Thyroid gland (tissue), 4 donors: Measurements from ENCODE around the gene RASA3. TPM values are rescaled to one million over a fixed set of nuclear protein-coding genes. Genes with fewer than 3 reads are reported as not detected.

Experiments used
- DNase-seq, 2 donors: peaks; one replicate each; pipeline ENCODE4 v3.0.0-alpha.2; 2019
- H3K27ac ChIP-seq, 3 donors: fragments of 200-600 bp; sonication (generic); 1 replicate in 2 of 3; 2 replicates in 1 of 3; pipeline ENCODE4 v1.5.1; 2016 to 2019; ENCODE audit warnings: mild to moderate bottlenecking in 1 of 3, moderate library complexity in 1 of 3
- H3K27me3 ChIP-seq: fragments of 200-600 bp; sonication (generic); one replicate; pipeline ENCODE4 v1.5.1; 2019
- H3K36me3 ChIP-seq, 2 donors: fragments of 200-600 bp; sonication (generic); one replicate each; pipeline ENCODE4 v1.5.1; 2016 to 2019
- H3K4me1 ChIP-seq, 2 donors: fragments of 200-600 bp; sonication (generic); one replicate each; pipeline ENCODE4 v1.5.1; 2017 to 2019
- H3K4me3 ChIP-seq, 3 donors: fragments of 200-600 bp; sonication (generic); replicated peaks in 1 of 3; 1 replicate in 2 of 3; 2 replicates in 1 of 3; pipeline ENCODE4 v1.5.1; 2016; ENCODE audit warnings: mild to moderate bottlenecking in 1 of 3
- H3K9me3 ChIP-seq: fragments of 200-600 bp; sonication (generic); one replicate; pipeline ENCODE4 v1.5.1; 2017
- CTCF ChIP-seq, 6 experiments: fragments of 200-600 bp in 3 of 6; fragments of 450-650 bp in 3 of 6; sonication (generic) in 3 of 6; IDR thresholded peaks; one replicate each; pipeline ENCODE4 v1.5.1; 2016 to 2019; ENCODE audit warnings: antibody characterized with exemption in 6 of 6, mild to moderate bottlenecking in 2 of 6, inconsistent platforms in 1 of 6, moderate library complexity in 1 of 6
- POLR2A ChIP-seq, 2 donors: fragments of 450-650 bp; IDR thresholded peaks; one replicate each; pipeline ENCODE4 v1.6.1; 2017; ENCODE audit warnings: antibody characterized with exemption in 2 of 2, mild to moderate bottlenecking in 2 of 2, moderate library complexity in 1 of 2
- WGBS, 2 donors: methylation state at CpG; one replicate each; pipeline ENCODE4 v1.1.5; 2017; 5-methylcytosine and 5-hydroxymethylcytosine counted together
- intact Hi-C: fragments of 100-400 bp; cut with DNase I; formaldehyde crosslinking; loops from one replicate; pipeline ENCODE4 v1.15.1; 2023
- total RNA-seq, 4 donors: library from RNA; depleted of rRNA; stranded (reverse); fragments of >200 nt; gene quantifications; one replicate each; pipeline ENCODE4 v1.2.3, GENCODE V29; 2016

RASA3 gene
- total RNA-seq, 4 donors from 2014 or later: 22.3 to 32.3 (median 25.5) TPM

GRCh38 chr13:114140906-114141250 is 8.5 kb upstream of the RASA3 start:
- peaks cover 0 to 8% of the 10 kb centered on the region in 2 donors for H3K4me1 ChIP-seq
- no peaks in the 10 kb centered on the region for H3K27me3 ChIP-seq
- H3K4me3 ChIP-seq: no peak overlapping the region
- 36 to 42% methylated on average over 10 of the region's 10 CpGs for WGBS, 2 donors
- H3K9me3 ChIP-seq: no peaks in the 10 kb centered on the region
- DNase-seq: no peak
- no peaks in the 10 kb centered on the region for H3K36me3 ChIP-seq
- intact Hi-C loops: no loop called here
- TF ChIP-seq CTCF (IDR thresholded peaks at IDR 0.05) (no peak), POLR2A (IDR thresholded peaks at IDR 0.05) (no peak)
- H3K27ac ChIP-seq: no peak overlapping the region

DNA sequence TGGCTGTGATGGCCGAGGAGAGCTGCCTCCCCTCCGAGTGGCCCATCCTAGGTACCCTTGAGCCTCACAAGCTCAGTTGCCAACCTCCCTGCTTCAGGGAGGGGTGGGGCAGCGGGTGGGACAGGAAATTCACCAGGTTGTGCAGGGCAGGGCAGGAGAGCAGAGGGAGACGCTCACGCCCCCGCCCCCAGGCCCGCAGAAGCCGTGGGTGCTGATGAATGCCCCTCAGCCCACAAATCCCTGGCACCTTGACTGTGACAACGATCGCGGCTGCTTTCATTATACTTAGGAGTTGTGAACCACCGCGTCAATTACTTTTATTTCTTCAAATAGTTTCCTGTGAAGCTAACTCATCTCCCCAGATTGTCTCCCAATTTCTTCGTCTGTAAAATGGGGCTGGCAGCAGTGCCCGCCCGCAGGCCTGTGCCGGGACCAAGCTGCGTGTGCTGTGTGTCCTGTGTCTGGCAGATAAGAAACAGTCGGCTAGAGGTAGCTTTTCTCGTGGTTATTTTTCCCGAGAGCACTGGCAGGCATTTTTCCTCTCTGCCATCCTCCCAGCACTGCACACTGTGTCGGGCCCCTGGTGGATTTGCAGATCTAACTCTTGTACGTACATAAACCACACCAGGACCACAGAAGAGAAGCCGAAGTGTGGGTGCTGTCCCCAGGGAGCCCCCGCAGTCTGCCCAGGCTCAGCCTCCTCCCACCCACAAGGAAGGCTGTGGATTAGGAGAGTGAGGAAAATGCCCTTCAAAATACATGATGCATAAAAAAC is 7.9 kb upstream of the RASA3 start:
- no peak overlapping the region for H3K27ac ChIP-seq
- no peak for TF ChIP-seq CTCF (IDR thresholded peaks at IDR 0.05)
- no peak for TF ChIP-seq POLR2A (IDR thresholded peaks at IDR 0.05)
- no peaks in the 10 kb centered on the region for H3K27me3 ChIP-seq
- intact Hi-C loops: no loop called here
- whole genome bisulfite sequencing, 2 donors: 64 to 74% methylated on average over 21 to 25 of the region's 25 CpGs
- no peaks in the 10 kb centered on the region for H3K9me3 ChIP-seq
- H3K4me1 ChIP-seq: peaks cover 0 to 8% of the 10 kb centered on the region in 2 donors
- DNase-seq: no peak
- H3K4me3 ChIP-seq: no peak overlapping the region
- no peaks in the 10 kb centered on the region for H3K36me3 ChIP-seq

DNA sequence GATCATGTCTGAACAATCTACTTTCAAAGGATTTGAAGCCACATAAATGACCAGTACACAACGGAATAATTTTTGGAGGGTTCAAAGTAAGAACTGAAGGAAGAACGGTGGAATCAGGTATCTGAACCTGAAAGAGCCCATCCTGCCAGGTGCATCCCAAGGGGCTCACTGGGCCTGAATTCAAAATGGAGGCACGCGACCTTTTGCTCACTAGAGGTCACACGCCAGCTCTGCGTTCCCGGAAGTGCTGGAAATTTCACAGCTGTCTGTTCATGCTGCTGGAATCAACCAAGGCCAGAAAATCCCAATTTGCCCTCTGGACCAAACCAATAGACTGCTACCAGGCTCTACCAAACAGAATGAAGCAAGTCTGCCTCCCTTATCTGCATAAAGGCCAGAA is 4.2 kb upstream of the RASA3 start:
- no peak for DNase-seq
- Histone ChIP-seq H3K36me3 (no peaks in the 10 kb centered on the region), H3K4me3 (no peak overlapping the region), H3K9me3 (no peaks in the 10 kb centered on the region), H3K4me1 (peaks cover 9 to 13% of the 10 kb centered on the region in 2 donors), H3K27me3 (no peaks in the 10 kb centered on the region), H3K27ac (no peak overlapping the region)
- WGBS, 2 donors: 89 to 90% methylated on average over 7 of the region's 7 CpGs
- intact Hi-C loops: no loop called here
- no peak for TF ChIP-seq CTCF (IDR thresholded peaks at IDR 0.05)
- TF ChIP-seq POLR2A (IDR thresholded peaks at IDR 0.05): no peak

- H3K27me3 ChIP-seq: no peaks in the 10 kb centered on the region
- intact Hi-C loops: no loop called here
- DNase-seq: no peak
- 90 to 96% methylated on average over 13 to 15 of the region's 15 CpGs for WGBS, 2 donors
- no peak overlapping the region for H3K27ac ChIP-seq
- no peaks in the 10 kb centered on the region for H3K9me3 ChIP-seq
- no peaks in the 10 kb centered on the region for H3K36me3 ChIP-seq
- H3K4me3 ChIP-seq: no peak overlapping the region
- no peak for TF ChIP-seq POLR2A (IDR thresholded peaks at IDR 0.05)
- TF ChIP-seq CTCF (IDR thresholded peaks at IDR 0.05): no peak
- peaks cover 12 to 21% of the 10 kb centered on the region in 2 donors for H3K4me1 ChIP-seq
Observed at GRCh38 chr13:114135731-114136171, 3.3 kb upstream of the RASA3 start.

GRCh38 chr13:114134944-114135610 is 2.7 kb upstream of the RASA3 start:
- H3K9me3 ChIP-seq: no peaks in the 10 kb centered on the region
- peak; percentile 61 to 69 for DNase-seq
- no peak overlapping the region for H3K4me3 ChIP-seq
- H3K27ac ChIP-seq: peak overlapping the region; percentile 44 to 60 (median 46)
- 43 to 63% methylated on average over 12 of the region's 12 CpGs for WGBS, 2 donors
- H3K4me1 ChIP-seq: peaks cover 15 to 26% of the 10 kb centered on the region in 2 donors
- H3K36me3 ChIP-seq: no peaks in the 10 kb centered on the region
- intact Hi-C loops: no loop called here
- H3K27me3 ChIP-seq: no peaks in the 10 kb centered on the region
- TF ChIP-seq CTCF (IDR thresholded peaks at IDR 0.05): no peak
